Measurements from ENCODE around the gene TUT7.
"Not testable (repeated sequence)": the region's sequence is repeated elsewhere in the genome, so short reads cannot be mapped to it uniquely, and the experiment has no call there.

Gene TUT7

GRCh38 chr9:86350006-86350760, 4.0 kb downstream of the TUT7 start:
- DNase-seq (ENCODE audit: low spot score), result no peak

DNA sequence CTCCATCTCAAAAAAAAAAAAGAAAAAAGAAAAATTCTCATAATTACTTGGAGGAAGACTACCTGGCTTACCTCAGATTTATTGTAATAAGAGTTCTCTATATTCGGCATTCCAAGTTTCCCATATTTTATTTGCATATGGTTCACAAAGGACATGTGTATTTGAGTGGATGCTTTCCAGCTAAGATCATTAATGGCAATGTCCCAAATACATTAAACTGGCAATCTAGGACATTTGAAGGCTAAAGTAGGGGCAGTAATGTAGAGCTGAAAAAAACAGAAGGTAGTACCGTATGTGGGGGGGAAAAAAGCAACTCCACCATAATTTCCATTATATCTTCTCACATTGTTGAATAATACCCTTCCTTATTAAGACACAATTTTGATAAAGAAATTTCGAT, 4.9 kb downstream of the TUT7 start:
- no peak for DNase-seq (ENCODE audit: low spot score)

GRCh38 chr9:86347991-86348390, 6.2 kb downstream of the TUT7 start:
- DNase-seq (ENCODE audit: low spot score), result no peak

DNA sequence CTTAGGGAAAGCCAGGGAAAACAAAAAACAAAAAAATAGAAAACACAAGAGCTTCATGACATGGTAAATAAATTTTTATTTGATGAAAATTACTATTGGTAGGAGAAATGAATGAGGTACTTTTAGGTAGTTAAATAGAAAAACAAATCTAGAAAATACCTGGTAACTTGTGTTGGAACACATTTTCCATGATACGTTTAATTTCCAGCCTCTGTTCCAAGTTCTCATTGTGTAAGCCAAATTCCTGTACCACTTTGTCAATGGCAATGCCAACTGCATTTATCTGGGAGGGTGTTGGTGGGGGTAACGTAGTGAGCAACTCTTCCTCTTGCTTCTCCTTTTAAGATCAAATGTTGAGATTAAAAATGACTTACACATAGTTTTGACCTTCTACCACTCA, 9.4 kb downstream of the TUT7 start:
- DNase-seq (ENCODE audit: low spot score), result no peak

DNA sequence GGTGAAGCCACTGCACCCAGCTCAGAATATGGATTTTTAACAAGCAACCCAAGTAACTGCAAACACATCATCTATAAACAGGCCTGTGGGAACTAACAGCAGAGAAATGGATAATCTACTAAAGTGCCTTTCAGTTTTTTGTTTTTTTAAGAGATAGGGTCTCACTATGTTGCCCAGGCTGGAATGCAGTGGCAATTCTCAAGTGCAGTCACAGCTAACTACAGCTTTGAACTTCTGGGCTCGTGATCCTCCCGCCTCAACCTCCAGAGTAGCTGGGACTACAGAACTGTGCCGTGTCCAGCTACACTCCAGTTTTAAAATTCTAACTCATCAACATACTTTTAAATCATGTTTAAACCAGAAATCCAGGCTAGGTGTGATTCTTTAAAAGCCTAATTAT, 11.9 kb downstream of the TUT7 start:
- no peak for DNase-seq (ENCODE audit: low spot score)

GRCh38 chr9:86341007-86341491, 13.2 kb downstream of the TUT7 start:
- DNase-seq (ENCODE audit: low spot score), result no peak

GRCh38 chr9:86340356-86341006, 13.7 kb downstream of the TUT7 start:
- DNase-seq (ENCODE audit: low spot score), result no peak

- no peak for DNase-seq (ENCODE audit: low spot score)
Measured at GRCh38 chr9:86337469-86338108, 16.6 kb downstream of the TUT7 start.

- DNase-seq (ENCODE audit: low spot score), result no peak
Measured at GRCh38 chr9:86336058-86336457, 18.2 kb downstream of the TUT7 start.

DNA sequence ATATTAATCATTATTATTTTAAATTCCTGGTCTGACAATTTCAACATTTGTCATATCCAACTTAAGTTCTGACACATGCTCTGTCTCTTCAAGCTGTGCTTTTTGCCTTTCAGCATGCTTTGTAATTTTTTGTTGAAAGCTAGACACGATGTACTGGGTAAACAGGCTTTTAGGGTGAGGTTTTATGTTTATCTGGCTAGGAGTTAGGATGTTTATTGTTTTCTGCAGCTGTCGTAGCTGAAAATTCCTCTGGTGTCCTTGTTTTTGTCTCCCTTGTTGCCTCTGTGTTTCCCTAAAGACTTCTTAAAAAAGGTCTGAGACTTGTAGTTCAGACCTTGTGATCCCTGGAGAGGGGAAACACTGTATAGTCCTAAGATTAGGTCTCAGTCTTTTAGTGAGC, 20.6 kb downstream of the TUT7 start:
- no peak for DNase-seq (ENCODE audit: low spot score)

- no peak for DNase-seq (ENCODE audit: low spot score)
Measured at GRCh38 chr9:86330186-86330585, 24.0 kb downstream of the TUT7 start.

DNA sequence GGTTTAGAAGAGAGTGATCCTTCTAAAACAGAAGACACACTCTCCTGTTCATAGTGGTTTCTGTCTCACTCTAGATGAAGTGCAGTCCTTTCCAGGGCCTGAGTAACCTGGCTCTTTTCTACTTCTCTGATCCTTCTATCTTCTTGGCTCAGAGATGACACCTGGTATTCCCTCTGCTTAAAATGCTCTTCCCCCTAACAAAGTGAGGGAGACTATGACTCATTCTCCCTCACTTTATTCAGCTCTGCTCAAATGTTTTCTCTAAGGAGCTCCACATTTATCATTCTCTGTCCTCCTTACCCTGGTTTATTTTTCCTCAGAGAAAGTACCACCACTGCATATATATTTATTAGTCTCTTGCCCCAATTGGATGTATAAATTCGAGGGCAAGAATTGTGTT, 24.6 kb downstream of the TUT7 start:
- no peak for DNase-seq (ENCODE audit: low spot score)

DNA sequence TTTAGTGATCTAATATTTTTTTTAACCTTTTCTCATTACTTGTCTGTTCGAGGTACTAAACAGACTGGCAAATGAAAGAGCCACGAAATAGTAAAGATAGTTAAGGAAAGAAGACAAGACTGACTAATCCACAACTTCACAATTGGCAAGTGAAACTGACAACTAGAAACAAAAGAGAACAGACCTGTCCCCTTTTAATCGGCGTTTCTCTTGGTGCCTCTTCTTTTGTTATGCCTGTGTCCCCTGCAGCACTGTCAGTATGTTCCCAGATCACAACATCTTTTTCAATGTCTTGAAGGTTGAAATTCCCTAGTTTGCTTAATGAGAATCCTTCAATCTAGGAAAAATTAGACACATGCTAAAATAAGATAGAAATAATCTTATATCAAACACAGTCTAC, 26.1 kb downstream of the TUT7 start:
- no peak for DNase-seq (ENCODE audit: low spot score)

- no peak for DNase-seq (ENCODE audit: low spot score)
Measured at GRCh38 chr9:86326536-86326935, 27.7 kb downstream of the TUT7 start.

DNA sequence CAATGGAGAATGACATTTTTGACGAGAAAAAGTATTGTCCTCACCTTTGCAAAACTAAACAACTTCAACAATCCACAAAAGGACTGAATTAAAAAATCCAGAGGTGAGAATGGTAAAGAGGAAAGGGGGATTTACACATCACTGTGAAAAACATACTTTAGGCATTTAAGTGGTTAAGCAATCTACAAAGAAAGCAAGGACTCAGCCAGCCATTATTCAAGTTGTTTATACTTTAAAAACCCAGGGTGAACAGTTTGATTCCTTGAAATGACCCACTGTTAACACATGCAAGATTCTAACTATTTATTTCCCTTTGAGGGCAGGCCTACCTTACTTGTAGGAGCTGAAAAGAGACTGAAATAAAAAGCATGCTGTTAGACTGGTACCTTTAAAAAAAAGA, 29.3 kb downstream of the TUT7 start:
- DNase-seq (ENCODE audit: low spot score), result no peak

GRCh38 chr9:86324308-86324707, 29.9 kb downstream of the TUT7 start:
- peak; percentile 19 for DNase-seq (ENCODE audit: low spot score)

DNA sequence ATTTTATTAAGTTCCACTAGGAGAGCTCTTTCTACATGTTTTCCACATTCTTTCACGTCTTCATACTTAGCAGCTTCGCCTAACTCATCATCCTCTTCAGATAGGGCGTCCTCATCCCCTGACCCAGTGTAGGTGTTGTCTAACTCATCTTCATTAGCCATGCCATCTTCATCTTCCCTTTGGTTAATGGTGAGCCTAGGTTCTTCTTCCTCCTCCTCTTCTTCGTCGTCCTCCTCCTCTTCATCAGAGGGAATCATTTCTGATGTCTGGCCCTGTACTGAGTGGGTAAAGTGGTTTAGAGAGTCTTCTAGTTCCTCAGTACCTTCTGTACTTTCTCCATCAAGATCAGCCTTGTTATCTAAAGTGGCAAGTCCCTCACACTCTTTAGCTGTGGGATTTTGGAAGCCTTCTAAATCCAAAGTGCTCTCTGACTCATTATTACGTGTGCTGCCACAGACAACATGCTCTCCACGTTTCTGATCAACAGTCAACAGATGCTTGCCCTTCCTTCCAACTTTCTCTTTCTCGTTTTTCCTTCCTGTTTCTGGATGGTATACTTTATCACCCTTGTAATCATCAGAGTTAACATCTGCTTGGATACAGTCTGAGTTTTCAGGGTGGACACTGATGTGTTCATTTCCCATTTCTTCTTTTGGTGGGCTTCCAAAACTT, 31.1 kb downstream of the TUT7 start:
- DNase-seq (ENCODE audit: low spot score), result peak; percentile 51

- DNase-seq (ENCODE audit: low spot score), result no peak
Measured at GRCh38 chr9:86321373-86321772, 32.8 kb downstream of the TUT7 start.

DNA sequence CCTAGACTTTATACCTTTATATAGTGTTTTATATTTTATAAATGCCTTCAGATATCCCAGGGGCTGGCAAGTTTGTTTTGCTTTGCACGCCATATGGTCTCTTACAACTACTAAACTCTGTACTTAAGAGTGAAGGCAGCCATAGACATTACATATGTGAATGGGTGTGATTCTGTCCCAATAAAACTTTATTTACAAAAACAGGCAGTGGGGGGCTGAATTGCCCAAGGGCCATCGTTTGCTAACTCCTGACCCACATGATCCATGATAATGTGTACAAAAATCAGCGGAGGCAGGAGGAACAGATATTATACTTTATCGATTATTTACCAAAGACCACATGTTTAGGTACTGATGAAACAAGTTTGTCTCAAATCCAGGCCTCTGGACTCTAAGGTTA, 36.0 kb downstream of the TUT7 start:
- no peak for DNase-seq (ENCODE audit: low spot score)

DNA sequence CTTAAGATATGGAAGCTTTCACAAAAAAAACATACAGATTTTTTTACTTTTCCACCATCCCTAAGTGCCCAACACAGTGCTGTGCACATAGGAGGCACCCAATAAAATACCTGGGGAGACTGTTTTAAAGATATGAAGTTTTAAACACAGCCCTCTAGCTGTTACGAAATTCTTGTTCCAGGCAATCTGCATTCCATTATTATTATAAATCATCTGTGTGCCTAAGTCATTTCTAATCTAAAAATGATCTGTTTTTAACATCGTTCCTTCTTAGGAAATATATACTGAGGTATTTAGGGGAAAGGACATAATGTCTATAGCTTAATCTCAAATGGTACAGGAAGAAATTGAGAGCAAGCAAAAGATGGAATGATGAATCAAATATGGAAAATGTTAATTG, 39.1 kb downstream of the TUT7 start:
- DNase-seq (ENCODE audit: low spot score), result no peak

GRCh38 chr9:86312959-86313358, 41.3 kb downstream of the TUT7 start:
- DNase-seq (ENCODE audit: low spot score), result not testable (repeated sequence)

DNA sequence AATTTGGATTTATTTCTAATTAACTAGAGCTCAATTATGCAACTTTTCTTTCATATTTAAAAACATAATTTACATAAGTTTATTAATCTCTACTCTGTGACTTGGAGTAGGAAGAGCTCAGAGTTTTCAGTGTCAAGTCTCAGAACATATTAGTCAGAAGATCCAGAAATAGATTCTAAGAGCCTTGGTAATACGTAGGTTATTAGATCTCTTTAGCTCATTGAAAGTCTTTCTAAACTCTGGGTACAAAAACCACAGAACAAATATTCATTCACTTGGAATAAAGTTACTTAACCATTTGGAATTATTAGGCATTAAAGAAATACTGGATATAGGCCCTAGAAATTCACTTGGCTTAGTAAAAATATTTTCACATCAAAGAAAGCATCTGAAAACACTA, 45.5 kb downstream of the TUT7 start:
- peak; percentile 25 for DNase-seq (ENCODE audit: low spot score)

DNA sequence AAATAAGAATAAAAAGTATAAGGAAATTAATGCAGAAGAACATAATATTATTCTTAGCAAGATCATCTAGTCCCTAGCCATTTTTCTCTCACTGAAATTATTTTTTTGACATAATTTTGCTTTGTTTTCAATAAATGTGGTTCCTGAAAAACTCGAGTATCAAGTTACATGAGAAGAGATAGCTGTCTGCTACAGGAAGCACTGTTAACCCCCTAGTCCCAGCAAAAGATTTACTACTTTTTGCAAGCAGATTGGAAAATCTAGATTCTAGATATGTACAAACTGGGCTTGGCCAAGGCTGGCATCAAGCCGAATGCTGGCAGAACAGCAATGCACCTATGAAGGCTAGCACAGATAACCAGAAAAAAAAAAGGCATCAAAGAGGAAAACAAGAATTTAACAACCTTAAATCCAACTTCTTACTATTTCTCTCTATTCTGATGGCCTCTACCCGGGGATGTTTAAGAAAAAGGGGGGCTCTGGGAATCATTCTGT, 49.9 kb downstream of the TUT7 start:
- no peak for DNase-seq (ENCODE audit: low spot score)
